Stomach (tissue), 9 donors: ENCODE measurements around the gene ZNF654. TPM values are rescaled to one million over a fixed set of nuclear protein-coding genes. Genes with fewer than 3 reads are reported as not detected.

ENCODE experiments used
- DNase-seq, 2 donors: peaks; one replicate each; pipeline versions ENCODE4 v3.0.0 to v3.0.0-alpha.2; 2013 to 2019
- H3K27ac ChIP-seq, 5 donors: fragments of 200-600 bp in 4 of 5; sonication (generic) in 4 of 5; one replicate each; pipeline ENCODE4 v1.5.1; 2013 to 2019; ENCODE audit warnings: mild to moderate bottlenecking in 1 of 5, moderate library complexity in 1 of 5
- H3K27me3 ChIP-seq, 3 donors: fragments of 200-600 bp; sonication (generic); one replicate each; pipeline ENCODE4 v1.5.1; 2017 to 2019; ENCODE audit warnings: mixed run types in 1 of 3
- H3K36me3 ChIP-seq, 4 donors: fragments of 200-600 bp; sonication (generic); 1 replicate in 3 of 4; 2 replicates in 1 of 4; pipeline ENCODE4 v1.5.1; 2016 to 2019
- H3K4me1 ChIP-seq, 4 donors: fragments of 200-600 bp; sonication (generic); one replicate each; pipeline ENCODE4 v1.5.1; 2016 to 2019
- H3K4me3 ChIP-seq, 4 donors: fragments of 200-600 bp; sonication (generic) in 3 of 4; one replicate each; pipeline ENCODE4 v1.5.1; 2016 to 2019; ENCODE audit warnings: mild to moderate bottlenecking in 1 of 4
- H3K9me3 ChIP-seq, 4 donors: fragments of 200-600 bp; sonication (generic); one replicate each; pipeline ENCODE4 v1.5.1; 2016 to 2019
- CTCF ChIP-seq, 7 experiments: fragments of 450-650 bp in 4 of 7; fragments of 200-600 bp in 3 of 7; sonication (generic) in 3 of 7; IDR thresholded peaks; one replicate each; pipeline ENCODE4 v1.5.1; 2016 to 2019; ENCODE audit warnings: antibody characterized with exemption in 7 of 7, control low read depth in 2 of 7, mild to moderate bottlenecking in 1 of 7
- EP300 ChIP-seq: sonication (generic); formaldehyde crosslinking; IDR thresholded peaks from one replicate; pipeline ENCODE4 v1.6.1; 2017; ENCODE audit warnings: antibody characterized with exemption
- POLR2A ChIP-seq, 4 donors: fragments of 450-650 bp; IDR thresholded peaks; one replicate each; pipeline ENCODE4 v1.6.1; 2016; ENCODE audit warnings: antibody characterized with exemption in 4 of 4, control low read depth in 2 of 4, mild to moderate bottlenecking in 1 of 4, moderate library complexity in 1 of 4
- POLR2AphosphoS5 ChIP-seq, 3 donors: sonication (generic); formaldehyde crosslinking; IDR thresholded peaks; one replicate each; pipeline ENCODE4 v1.6.1; 2016; ENCODE audit warnings: antibody characterized with exemption in 3 of 3
- WGBS, 5 donors: extraction: QIAGEN DNeasy Blood & Tissue Kit in 3 of 5; methylation state at CpG; one replicate each; pipeline versions ENCODE4 v1.1.5 to v1.1.7; 2013 to 2018; 5-methylcytosine and 5-hydroxymethylcytosine counted together
- intact Hi-C: fragments of 100-400 bp; cut with DNase I; formaldehyde crosslinking; loops from one replicate; pipeline ENCODE4 v1.15.1; 2023; ENCODE audit warnings: low total_unique reads
- polyA plus RNA-seq, 3 donors: library from polyadenylated mRNA; stranded (reverse); fragments of 200-250 nt; gene quantifications; one replicate each; pipeline ENCODE4 v1.2.3, GENCODE V29; 2013
- total RNA-seq, 5 donors: library from RNA; depleted of rRNA; stranded (reverse); fragments of >200 nt; gene quantifications; one replicate each; pipeline versions ENCODE4 v1.1.0 to v1.2.3, GENCODE V29; 2014 to 2016
- donor health status: healthy with polysubstance abuse.
- donor health status: Bipolar disorder and iron deficiency.
- donor health status: healthy.

Gene ZNF654
- total and polyA plus RNA-seq, 8 donors: 2.6 to 30.7 (median 7.3) TPM

- no peaks in the 10 kb centered on the region for H3K9me3 ChIP-seq
- H3K27me3 ChIP-seq: no peaks in the 10 kb centered on the region
- 0 to 1% (median 1%) methylated on average over 16 of the region's 16 CpGs for WGBS, 5 donors
- H3K4me1 ChIP-seq: peaks cover 6 to 45% (median 24%) of the 10 kb centered on the region in 4 donors
- no peak for DNase-seq
- TF ChIP-seq CTCF (IDR thresholded peaks at IDR 0.05): no peak
- no peak for TF ChIP-seq EP300
- TF ChIP-seq POLR2A (IDR thresholded peaks at IDR 0.05): no peak
- no peak for TF ChIP-seq POLR2AphosphoS5 (IDR thresholded peaks at IDR 0.05)
- intact Hi-C loops: no loop called here
- H3K4me3 ChIP-seq: peak overlapping the region; percentile 77 to 87 (median 84)
- peak overlapping the region; percentile 89 to 95 (median 93) for H3K27ac ChIP-seq
- peaks cover 0 to 11% (median 10%) of the 10 kb centered on the region in 4 donors for H3K36me3 ChIP-seq
Observed at GRCh38 chr3:88149101-88149508, 90.0 kb downstream of the ZNF654 start.

- intact Hi-C loops: no loop called here
- Histone ChIP-seq H3K27ac (peak within 1 kb of the TSS; percentile 89 to 95 (median 93)), H3K36me3 (peaks cover 4 to 17% (median 17%) of the 10 kb centered on the region in 4 donors), H3K4me1 (peaks cover 6 to 51% (median 24%) of the 10 kb centered on the region in 4 donors), H3K27me3 (no peaks in the 10 kb centered on the region), H3K9me3 (no peaks in the 10 kb centered on the region), H3K4me3 (peak within 1 kb of the TSS; percentile 77 to 87 (median 84))
- 0 to 1% (median 0%) methylated on average over 35 to 57 of the region's 57 CpGs for WGBS, 5 donors
- peak; percentile 60 to 84 (median 76) for TF ChIP-seq POLR2AphosphoS5 (IDR thresholded peaks at IDR 0.05)
- peak in 1 of 4 donors; percentile 5 for TF ChIP-seq POLR2A (IDR thresholded peaks at IDR 0.05)
- TF ChIP-seq EP300: no peak
- TF ChIP-seq CTCF (IDR thresholded peaks at IDR 0.05): peak in 1 of 7 experiments; percentile 2
- DNase-seq: peak; percentile 85 to 96
Observed at GRCh38 chr3:88149509-88150362, 90.7 kb downstream of the ZNF654 start, which contains the start of gene C3orf38. Gene C3orf38 (plus strand): TSS chr3:88149959. CDS start chr3:88150053, 94 bp downstream.

GRCh38 chr3:88150371-88150770 is 91.3 kb downstream of the ZNF654 start:
- peak overlapping the region; percentile 89 to 95 (median 93) for H3K27ac ChIP-seq
- 1% methylated on average over 8 of the region's 8 CpGs for WGBS, 5 donors
- H3K4me1 ChIP-seq: peaks cover 6 to 53% (median 24%) of the 10 kb centered on the region in 4 donors
- intact Hi-C loops: no loop called here
- no peak for TF ChIP-seq EP300
- TF ChIP-seq CTCF (IDR thresholded peaks at IDR 0.05): no peak
- TF ChIP-seq POLR2AphosphoS5 (IDR thresholded peaks at IDR 0.05): no peak
- no peak for TF ChIP-seq POLR2A (IDR thresholded peaks at IDR 0.05)
- no peaks in the 10 kb centered on the region for H3K27me3 ChIP-seq
- peak overlapping the region; percentile 77 to 87 (median 84) for H3K4me3 ChIP-seq
- H3K9me3 ChIP-seq: no peaks in the 10 kb centered on the region
- peaks cover 7 to 23% (median 23%) of the 10 kb centered on the region in 4 donors for H3K36me3 ChIP-seq
- DNase-seq: no peak

- Histone ChIP-seq H3K27ac (peak overlapping the region in 3 of 5 donors; percentile 93 to 95 (median 94)), H3K4me3 (peak overlapping the region; percentile 77 to 87 (median 84)), H3K9me3 (no peaks in the 10 kb centered on the region), H3K36me3 (peaks cover 9 to 28% (median 27%) of the 10 kb centered on the region in 4 donors), H3K27me3 (no peaks in the 10 kb centered on the region), H3K4me1 (peaks cover 6 to 53% (median 24%) of the 10 kb centered on the region in 4 donors)
- WGBS, 5 donors: 0 to 2% (median 1%) methylated on average over 6 of the region's 6 CpGs
- intact Hi-C loops: no loop called here
- TF ChIP-seq POLR2A (IDR thresholded peaks at IDR 0.05) (no peak), POLR2AphosphoS5 (IDR thresholded peaks at IDR 0.05) (no peak), CTCF (IDR thresholded peaks at IDR 0.05) (no peak), EP300 (no peak)
- peak in 1 of 2 donors; percentile 7 for DNase-seq
Observed at GRCh38 chr3:88150806-88151205, 91.8 kb downstream of the ZNF654 start.
